Caki2 (cell line): ENCODE data around the gene C1QTNF12. TPM values are rescaled to one million over a fixed set of nuclear protein-coding genes. Genes with fewer than 3 reads are reported as not detected.
A peak's percentile ranks its signal among the peaks of the same experiment; 100 is the strongest.

ENCODE experiments used
- DNase-seq: peaks from one replicate; pipeline ENCODE4 v3.0.0-alpha.2; 2015; ENCODE audit warnings: low read depth
- in situ Hi-C: cut with HindIII; loops from 2 replicates; pipeline ENCODE4 v1.10.0; 2016; ENCODE audit warnings: low sequenced_read_pairs, low pct_unique_long_range_greater_than_20kb, mixed read lengths
- total RNA-seq: library from RNA; depleted of rRNA; stranded (reverse); fragments of >200 nt; shearing (Covaris generic); gene quantifications from 2 replicates; pipeline ENCODE4 v1.2.3, GENCODE V29; 2014; ENCODE audit warnings: low replicate concordance

C1QTNF12 gene
- total RNA-seq, 1 experiment from 2014 or later: not detected

GRCh38 chr1:1208713-1209433, 37.6 kb downstream of the C1QTNF12 start:
- no peak for DNase-seq
- in situ Hi-C loops: no loop called here

DNA sequence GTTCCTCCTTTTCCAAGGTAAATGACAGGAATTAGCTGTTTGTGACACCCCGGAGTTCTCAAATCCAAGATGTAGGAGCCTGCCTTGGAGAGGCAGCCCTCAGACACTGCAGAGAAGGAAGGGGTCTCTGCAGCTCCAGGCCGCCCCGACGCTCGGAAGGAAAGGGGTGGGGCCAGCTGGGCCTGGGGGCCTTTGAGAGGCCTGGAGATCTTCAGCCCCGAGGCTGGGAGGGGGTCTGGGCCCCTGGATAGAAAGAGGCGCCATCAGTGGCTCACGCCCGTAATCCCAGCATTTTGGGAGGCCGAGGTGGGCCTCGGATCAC, 39.0 kb downstream of the C1QTNF12 start:
- in situ Hi-C loops: no loop called here
- no peak for DNase-seq

DNA sequence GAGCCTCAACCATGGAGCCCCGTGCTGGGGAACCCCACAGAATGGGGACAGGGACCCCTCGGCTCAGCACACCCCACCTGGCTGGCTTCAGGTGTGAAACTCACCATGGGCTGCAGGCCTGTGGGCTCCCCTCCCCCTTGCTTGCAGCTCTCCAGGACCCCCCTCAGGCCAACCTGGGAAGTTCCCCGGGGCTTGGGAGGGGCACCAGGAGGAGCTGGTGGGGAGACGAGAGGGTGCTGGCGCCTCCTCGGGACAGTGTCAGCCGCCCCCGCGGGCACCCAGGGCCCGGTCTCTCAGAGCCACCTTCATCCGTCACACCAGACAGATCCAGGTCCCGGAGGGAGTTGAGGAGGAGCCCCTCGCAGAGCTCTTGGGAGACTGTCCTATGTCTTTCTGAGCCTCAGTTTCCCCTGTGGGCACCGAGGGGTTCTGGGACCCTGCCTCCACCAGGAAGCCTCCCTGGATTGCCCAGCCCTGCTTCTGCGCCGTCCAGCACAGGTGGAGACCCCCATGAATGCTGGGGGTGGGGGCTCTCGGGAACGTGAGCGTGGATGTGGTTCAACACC, 39.5 kb downstream of the C1QTNF12 start:
- in situ Hi-C loops: no loop called here
- no peak for DNase-seq

DNA sequence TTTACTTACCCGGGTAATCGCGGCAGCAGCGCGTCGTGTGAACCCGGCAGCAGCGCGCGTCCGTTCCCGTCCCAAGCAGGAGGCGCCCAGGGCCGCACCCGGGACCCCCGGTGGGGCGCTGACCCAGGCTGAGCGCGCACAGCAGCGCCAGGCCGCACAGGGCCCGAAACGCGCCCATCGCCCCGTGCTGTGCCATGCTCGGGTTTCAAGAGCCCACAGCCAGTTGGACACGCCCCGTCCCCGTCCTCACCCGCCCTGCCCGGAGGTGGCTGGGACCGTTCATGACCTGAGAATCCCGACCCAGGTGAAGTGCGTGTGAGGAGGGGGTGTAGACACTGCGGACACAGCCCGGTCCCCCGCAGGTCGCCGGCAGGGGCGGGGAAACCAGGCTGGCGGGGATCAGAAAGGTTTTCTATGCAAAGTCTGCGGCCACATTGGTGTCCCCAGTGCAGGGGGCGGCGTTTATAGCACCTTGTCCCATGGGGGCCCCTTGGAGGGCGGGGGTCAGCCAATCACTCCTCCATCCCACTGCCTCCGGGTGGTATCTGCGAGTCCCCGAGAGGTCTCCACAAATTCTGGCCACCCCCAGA, 40.1 kb downstream of the C1QTNF12 start, which contains the start of gene TNFRSF18:
TSS of gene TNFRSF18 (minus strand) at position 217 of the 590 bp plus-strand sequence. CDS start at position 196, 21 bp downstream.
- in situ Hi-C loops: no loop called here

GRCh38 chr1:1205769-1206375, 40.6 kb downstream of the C1QTNF12 start:
- in situ Hi-C loops: no loop called here
- DNase-seq: no peak

More for the DNA sequence above, 40.1 kb downstream of the C1QTNF12 start, which contains the start of gene TNFRSF18:
- DNase-seq: no peak

DNA sequence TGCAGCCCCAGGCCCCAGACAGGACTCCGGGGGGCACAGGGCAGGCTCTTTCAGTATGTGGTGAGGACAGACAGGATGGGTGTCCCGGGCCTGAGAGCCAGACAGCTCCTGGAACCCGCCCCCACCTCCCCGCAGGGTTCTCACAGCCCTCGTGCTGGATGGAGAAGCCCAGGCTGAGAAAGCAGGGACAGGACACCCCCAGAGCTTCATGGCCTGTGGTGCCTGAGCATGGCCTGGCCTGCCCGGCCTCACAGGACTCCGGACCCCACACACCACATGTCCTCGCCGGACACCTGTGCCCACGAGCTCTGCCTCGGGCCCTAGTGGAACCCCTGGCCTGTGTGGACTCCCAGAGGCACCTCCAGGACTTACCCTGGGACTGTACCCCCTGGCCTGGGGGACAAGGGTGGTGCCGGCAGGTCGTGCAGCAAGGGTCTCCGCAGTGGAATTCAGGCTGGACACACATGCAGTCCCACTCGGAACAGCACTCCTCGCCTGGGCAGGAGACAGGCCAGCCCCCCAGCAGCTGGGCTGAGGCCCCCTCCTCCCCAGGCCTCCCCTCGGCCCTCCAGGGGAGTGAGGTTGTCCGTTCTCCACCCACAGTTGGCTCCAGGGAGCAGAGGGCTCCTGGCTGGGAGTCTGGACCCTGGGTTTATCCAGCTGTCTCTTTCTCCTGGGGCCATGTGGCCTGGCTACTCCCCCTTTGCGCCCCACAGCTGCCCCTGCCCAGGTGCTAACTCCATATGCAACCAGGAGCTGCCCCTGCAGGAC, 41.3 kb downstream of the C1QTNF12 start:
- no peak for DNase-seq
- in situ Hi-C loops: no loop called here

- in situ Hi-C loops: no loop called here
- DNase-seq: no peak
Measured at GRCh38 chr1:1204425-1204920, 42.0 kb downstream of the C1QTNF12 start.

DNA sequence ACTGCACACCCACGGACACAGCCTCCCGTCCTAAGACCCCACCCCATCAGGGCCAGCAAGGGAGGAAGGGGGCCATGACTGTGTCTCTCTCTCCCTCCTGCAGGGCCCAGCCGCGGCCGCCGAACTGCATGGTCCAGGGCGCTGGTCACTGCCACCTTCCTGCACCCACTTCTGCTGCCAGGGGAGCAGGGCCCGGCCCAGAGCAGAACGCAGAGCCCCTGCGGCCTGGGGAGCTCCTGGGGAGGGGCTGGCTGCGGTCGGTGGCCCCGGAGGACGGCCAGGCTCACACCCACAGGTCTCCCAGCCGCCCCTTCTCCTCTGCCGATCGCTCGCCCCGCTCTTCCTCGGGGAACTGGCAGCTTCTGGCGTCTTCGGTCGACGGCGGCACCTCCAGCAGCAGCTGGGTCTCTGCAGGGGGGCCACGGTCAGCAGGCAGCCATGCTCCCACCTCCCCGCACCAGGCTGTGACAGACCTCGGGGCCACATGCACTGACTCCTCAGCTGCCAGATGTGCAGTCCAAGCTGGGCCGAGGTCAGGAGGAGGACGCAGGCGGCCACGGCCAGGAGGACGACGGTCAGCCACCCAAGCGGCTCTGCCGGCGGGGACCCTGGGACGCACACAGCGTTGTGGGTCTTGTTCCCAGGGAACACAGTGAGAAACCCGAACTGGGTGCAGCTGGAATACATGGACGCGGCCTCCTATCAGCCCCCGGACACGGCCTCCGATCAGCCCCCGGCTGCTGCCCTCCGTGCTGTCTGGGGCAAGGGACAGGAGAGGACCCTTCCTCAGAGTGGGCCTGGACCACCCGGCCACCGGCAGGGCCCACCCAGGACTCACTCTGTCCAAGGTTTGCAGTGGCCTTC, 42.7 kb downstream of the C1QTNF12 start:
- DNase-seq: no peak
- in situ Hi-C loops: no loop called here

- DNase-seq: no peak
- in situ Hi-C loops: no loop called here
Measured at GRCh38 chr1:1202831-1203560, 43.5 kb downstream of the C1QTNF12 start.

- in situ Hi-C loops: no loop called here
- peak; percentile 14 for DNase-seq
Measured at GRCh38 chr1:1200876-1201810, 45.4 kb downstream of the C1QTNF12 start.

DNA sequence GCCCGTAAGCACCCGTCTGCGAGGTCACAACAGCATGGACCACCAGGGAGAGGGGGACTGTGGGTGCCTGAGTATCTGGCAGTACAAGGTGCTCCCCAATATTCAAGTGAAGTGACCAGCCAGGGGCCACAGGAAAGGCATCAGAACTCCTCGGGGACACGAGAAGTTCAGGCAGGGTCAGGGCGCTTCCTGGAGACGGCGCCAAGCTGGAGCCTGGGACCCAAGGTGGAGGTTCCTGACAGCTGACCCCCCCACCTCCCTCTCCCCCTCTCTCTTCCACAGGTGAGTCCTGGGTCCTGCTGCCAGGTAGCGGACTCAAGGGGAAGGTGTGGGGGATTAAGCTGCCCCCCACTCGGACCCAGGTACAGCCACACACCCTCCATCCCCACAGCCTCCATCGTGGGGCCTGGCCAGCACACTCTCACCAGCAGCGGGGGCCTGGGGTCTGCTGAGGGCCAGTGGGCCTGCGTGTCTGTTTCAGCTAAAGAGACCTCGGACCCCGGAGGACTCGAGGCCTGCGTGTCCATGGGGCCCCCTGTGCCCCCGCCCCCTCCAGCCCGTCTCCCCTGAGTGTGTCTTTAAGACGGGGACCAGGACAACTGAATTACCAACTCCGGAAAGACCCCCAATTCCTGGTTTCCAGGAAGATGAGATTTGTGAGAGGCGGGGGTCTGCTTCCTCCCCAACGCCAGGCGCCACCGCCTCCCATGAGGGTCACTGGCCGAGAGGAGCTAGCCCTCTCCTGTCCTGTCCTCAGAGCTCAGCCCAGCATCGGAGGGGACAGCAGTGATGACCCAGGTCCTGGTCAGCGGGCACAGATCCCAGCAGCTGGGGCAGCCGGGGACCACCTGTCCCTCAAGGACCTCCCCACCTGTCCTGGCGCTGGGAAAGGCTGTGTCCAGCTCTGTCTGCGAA, 46.3 kb downstream of the C1QTNF12 start:
- no peak for DNase-seq

DNA sequence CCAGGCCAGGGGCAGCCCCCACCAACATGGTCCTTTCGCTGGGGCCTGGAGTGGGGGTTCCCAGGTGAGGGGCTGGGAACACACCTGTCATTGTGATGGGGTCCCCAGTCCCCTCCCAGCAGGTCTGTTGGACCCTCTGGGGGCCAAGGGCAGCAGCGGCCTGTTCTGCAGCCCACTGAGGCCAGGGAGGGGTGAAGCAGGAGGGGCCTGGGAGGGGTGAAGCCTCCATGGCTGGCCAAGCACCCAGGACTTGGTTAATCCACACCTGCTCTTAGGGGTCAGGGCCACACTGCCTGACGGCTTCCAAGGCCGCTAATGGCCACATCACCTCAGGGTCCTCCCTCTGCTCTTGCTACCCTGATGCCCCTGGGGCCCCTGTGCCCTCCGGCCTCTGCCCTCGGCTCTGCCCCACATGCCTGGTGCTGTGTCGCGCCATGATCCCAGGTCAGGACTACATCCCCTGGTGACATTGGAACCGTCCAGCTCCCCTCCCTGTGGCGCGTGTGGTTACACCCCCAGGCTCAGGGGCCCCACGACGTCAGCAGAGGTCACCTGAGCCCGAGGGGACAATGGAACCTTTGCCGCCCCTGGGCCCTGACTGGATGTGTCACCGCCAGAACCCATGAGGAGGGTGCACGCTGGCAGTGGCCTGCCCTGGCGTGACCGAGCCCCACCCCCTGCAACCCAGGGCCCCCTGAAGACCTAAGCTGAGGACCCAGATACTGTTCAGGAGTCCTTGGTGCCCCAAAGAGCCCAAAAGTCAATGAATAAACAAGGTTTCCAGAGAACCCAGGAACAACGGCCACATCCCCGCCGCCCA, 47.2 kb downstream of the C1QTNF12 start:
- DNase-seq: no peak
- in situ Hi-C loops: no loop called here

More for the DNA sequence above, 46.3 kb downstream of the C1QTNF12 start:
- in situ Hi-C loops: no loop called here

DNA sequence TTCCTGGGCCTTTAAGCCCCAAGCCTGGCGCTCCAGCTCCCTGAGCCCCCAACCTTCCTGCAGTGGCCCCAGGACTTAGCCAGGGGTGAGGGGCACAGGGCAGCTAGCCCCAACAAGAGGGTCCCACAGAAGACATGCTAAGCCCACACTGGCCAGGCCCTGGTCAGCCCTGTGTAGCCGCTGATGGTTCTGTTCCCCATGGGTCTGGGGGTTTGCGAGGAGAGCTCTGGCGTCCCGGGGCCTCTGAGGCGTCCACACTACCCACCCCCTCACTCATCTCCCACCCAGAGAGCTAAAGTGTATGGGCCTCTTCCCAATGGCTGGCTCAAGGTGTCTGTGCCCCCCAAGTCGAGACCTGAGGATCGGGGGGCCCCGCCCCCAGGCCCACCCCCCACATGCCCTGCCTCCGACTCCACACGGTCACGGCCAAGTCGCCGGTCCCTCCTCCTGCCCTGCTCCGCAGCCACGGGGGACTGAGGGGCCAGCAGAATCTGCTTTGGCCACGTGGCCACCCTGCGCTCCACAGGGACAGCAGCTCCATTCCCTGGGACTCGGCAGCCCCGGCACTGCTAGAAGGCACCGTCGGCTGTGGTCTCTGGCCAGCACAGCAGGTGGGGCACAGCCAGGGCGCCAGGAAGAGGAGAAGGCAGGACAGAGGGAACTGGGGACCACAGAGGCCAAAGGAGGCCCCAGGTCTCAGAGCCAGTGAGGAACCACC, 47.9 kb downstream of the C1QTNF12 start:
- in situ Hi-C loops: no loop called here
- DNase-seq: no peak
